Measurements from ENCODE around the gene PAK2. TPM values are rescaled to one million over a fixed set of nuclear protein-coding genes. Genes with fewer than 3 reads are reported as not detected.

PAK2 gene
- total and polyA plus RNA-seq, 9 of the 15 experiments (the other 6 are each of a cell fraction or from before 2014, with no cell fraction given), result 13.2 to 72.4 (median 35.7) TPM

- TF ChIP-seq, protein P1, sequence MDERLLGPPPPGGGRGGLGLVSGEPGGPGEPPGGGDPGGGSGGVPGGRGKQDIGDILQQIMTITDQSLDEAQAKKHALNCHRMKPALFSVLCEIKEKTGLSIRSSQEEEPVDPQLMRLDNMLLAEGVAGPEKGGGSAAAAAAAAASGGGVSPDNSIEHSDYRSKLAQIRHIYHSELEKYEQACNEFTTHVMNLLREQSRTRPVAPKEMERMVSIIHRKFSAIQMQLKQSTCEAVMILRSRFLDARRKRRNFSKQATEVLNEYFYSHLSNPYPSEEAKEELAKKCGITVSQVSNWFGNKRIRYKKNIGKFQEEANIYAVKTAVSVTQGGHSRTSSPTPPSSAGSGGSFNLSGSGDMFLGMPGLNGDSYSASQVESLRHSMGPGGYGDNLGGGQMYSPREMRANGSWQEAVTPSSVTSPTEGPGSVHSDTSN (CRISPR knock-in tag; IDR thresholded peaks at IDR 0.05; ENCODE audit: low read depth), result no peak
- TF ChIP-seq, protein P1 (tag; conservative IDR thresholded peaks at IDR 0.05; ENCODE audit: low read depth), result peak; percentile 96
- TF ChIP-seq BRD9 (IDR thresholded peaks at IDR 0.05; ENCODE audit: low read depth, partially characterized antibody), result peak; percentile 67
- no peak; the same call in 1 of the 2 replicates for TF ChIP-seq ZFP30 (CRISPR knock-in tag; IDR thresholded peaks at IDR 0.05; ENCODE audit: borderline replicate concordance)
- no peak for TF ChIP-seq SP1 (CRISPR knock-in tag; IDR thresholded peaks at IDR 0.05)
- TF ChIP-seq, protein P2, sequence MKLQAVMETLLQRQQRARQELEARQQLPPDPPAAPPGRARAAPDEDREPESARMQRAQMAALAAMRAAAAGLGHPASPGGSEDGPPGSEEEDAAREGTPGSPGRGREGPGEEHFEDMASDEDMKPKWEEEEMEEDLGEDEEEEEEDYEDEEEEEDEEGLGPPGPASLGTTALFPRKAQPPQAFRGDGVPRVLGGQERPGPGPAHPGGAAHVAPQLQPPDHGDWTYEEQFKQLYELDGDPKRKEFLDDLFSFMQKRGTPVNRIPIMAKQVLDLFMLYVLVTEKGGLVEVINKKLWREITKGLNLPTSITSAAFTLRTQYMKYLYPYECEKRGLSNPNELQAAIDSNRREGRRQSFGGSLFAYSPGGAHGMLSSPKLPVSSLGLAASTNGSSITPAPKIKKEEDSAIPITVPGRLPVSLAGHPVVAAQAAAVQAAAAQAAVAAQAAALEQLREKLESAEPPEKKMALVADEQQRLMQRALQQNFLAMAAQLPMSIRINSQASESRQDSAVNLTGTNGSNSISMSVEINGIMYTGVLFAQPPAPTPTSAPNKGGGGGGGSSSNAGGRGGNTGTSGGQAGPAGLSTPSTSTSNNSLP (IDR thresholded peaks at IDR 0.05; ENCODE audit: borderline replicate concordance, low read depth, low read length), result peak; percentile 34; the same call in 1 of the 2 replicates
- TF ChIP-seq, protein P3, sequence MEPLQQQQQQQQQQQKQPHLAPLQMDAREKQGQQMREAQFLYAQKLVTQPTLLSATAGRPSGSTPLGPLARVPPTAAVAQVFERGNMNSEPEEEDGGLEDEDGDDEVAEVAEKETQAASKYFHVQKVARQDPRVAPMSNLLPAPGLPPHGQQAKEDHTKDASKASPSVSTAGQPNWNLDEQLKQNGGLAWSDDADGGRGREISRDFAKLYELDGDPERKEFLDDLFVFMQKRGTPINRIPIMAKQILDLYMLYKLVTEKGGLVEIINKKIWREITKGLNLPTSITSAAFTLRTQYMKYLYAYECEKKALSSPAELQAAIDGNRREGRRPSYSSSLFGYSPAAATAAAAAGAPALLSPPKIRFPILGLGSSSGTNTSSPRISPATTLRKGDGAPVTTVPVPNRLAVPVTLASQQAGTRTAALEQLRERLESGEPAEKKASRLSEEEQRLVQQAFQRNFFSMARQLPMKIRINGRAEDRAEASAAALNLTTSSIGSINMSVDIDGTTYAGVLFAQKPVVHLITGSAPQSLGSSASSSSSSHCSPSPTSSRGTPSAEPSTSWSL (CRISPR knock-in tag; IDR thresholded peaks at IDR 0.05; ENCODE audit: borderline replicate concordance), result peak; percentile 99
- TF ChIP-seq ZNF140 (CRISPR knock-in tag; IDR thresholded peaks at IDR 0.05), result peak; percentile 99
- TF ChIP-seq PML (IDR thresholded peaks at IDR 0.05; ENCODE audit: low read length), result peak; percentile 31; the same call in 1 of the 2 replicates
- TF ChIP-seq FIP1L1 (IDR thresholded peaks at IDR 0.05; ENCODE audit: low read depth, low read length, poor library complexity, severe bottlenecking), result no peak
Observed at GRCh38 chr3:196842567-196843434, 103.1 kb downstream of the PAK2 start (continued).
